Stimulated activated CD4-positive, alpha-beta T cell treated with anti-CD3 and anti-CD28 coated beads, Interleukin-12 subunit alpha, Interleukin-12 subunit beta, amount 100 ng/mL, for 48 hours (primary cell): ENCODE data around the gene ZNF770.
"Not testable (repeated sequence)": the region's sequence is repeated elsewhere in the genome, so short reads cannot be mapped to it uniquely, and the experiment has no call there.

ENCODE experiments used
- DNase-seq, 3 donors: peaks; one replicate each; pipeline ENCODE4 v3.0.0-alpha.2; 2020; ENCODE audit warnings: low read depth in 2 of 3, low spot score in 1 of 3

Gene ZNF770

GRCh38 chr15:34976743-34977142, 11.3 kb downstream of the ZNF770 start:
- no peak for DNase-seq

- no peak for DNase-seq
These were observed 12.0 kb downstream of the ZNF770 start for GRCh38 chr15:34976073-34976472.

- no peak for DNase-seq
These were observed 14.6 kb downstream of the ZNF770 start for GRCh38 chr15:34973512-34973911.

- DNase-seq, result not testable (repeated sequence)
These were observed 17.9 kb downstream of the ZNF770 start for GRCh38 chr15:34970098-34970643.

GRCh38 chr15:34969340-34970097, 18.6 kb downstream of the ZNF770 start, which contains the start of gene AQR:
TSS of gene AQR (minus strand) at chr15:34969742. CDS start at chr15:34969613, 129 bp downstream.
- peak; percentile 89 to 92 (median 89) for DNase-seq

GRCh38 chr15:34964277-34964676, 23.8 kb downstream of the ZNF770 start:
- DNase-seq, result no peak

- DNase-seq, result no peak
These were observed 34.2 kb downstream of the ZNF770 start for GRCh38 chr15:34953851-34954250.

- DNase-seq, result no peak
These were observed 35.6 kb downstream of the ZNF770 start for GRCh38 chr15:34952481-34952880.

- no peak for DNase-seq
These were observed 36.1 kb downstream of the ZNF770 start for GRCh38 chr15:34951993-34952392.

GRCh38 chr15:34944936-34945335, 43.2 kb downstream of the ZNF770 start:
- DNase-seq, result no peak

- DNase-seq, result no peak
These were observed 44.4 kb downstream of the ZNF770 start for GRCh38 chr15:34943711-34944110.

GRCh38 chr15:34943264-34943663, 44.8 kb downstream of the ZNF770 start:
- DNase-seq, result not testable (repeated sequence)

- DNase-seq, result no peak
These were observed 45.7 kb downstream of the ZNF770 start for GRCh38 chr15:34942363-34942762.

- DNase-seq, result no peak
These were observed 46.3 kb downstream of the ZNF770 start for GRCh38 chr15:34941831-34942230.

- no peak for DNase-seq
These were observed 46.8 kb downstream of the ZNF770 start for GRCh38 chr15:34941185-34941698.

- no peak for DNase-seq
These were observed 54.6 kb downstream of the ZNF770 start for GRCh38 chr15:34933432-34933975.

- not testable (repeated sequence) for DNase-seq
These were observed 59.7 kb downstream of the ZNF770 start for GRCh38 chr15:34928349-34928748.
